SU-DHL-6 (cell line): ENCODE results near the gene CNTN1.
"Not testable (repeated sequence)": the region's sequence is repeated elsewhere in the genome, so short reads cannot be mapped to it uniquely, and the experiment has no call there.

ENCODE experiments used
- H2AFZ ChIP-seq: fragments of 200-600 bp; sonication (generic); 2 replicates; pipeline ENCODE4 v1.6.1; 2014; ENCODE audit warnings: low read depth, mild to moderate bottlenecking, moderate library complexity, mixed read lengths, antibody characterized with exemption, low read length; ENCODE audit not compliant: severe bottlenecking
- H3F3A ChIP-seq: fragments of 200-600 bp; shearing (Covaris generic); 2 replicates; pipeline ENCODE4 v1.6.0; 2016; ENCODE audit warnings: antibody characterized with exemption, mild to moderate bottlenecking; ENCODE audit not compliant: insufficient read depth
- H3K27ac ChIP-seq: fragments of 200-600 bp; sonication (generic); 2 replicates; pipeline ENCODE4 v1.5.1; 2016; ENCODE audit warnings: low read depth, mild to moderate bottlenecking, low read length, moderate library complexity, mixed read lengths
- H3K27me3 ChIP-seq: fragments of 200-600 bp; sonication (generic), shearing (Covaris generic); 2 replicates; pipeline ENCODE4 v1.6.0; 2014; ENCODE audit warnings: mild to moderate bottlenecking, low read length
- H3K36me3 ChIP-seq: fragments of 200-600 bp; sonication (generic); 2 replicates; pipeline ENCODE4 v1.6.1; 2014; ENCODE audit warnings: mild to moderate bottlenecking, low read length, mixed read lengths
- H3K4me2 ChIP-seq: fragments of 300-600, 200-600 bp; shearing (Covaris generic), sonication (generic); 2 replicates; pipeline ENCODE4 v1.6.0; 2014; ENCODE audit warnings: low read length, low read depth, mild to moderate bottlenecking; ENCODE audit not compliant: poor library complexity, severe bottlenecking
- H3K4me3 ChIP-seq: fragments of 200-600 bp; sonication (generic); 2 replicates; pipeline ENCODE4 v1.5.1; 2014; ENCODE audit warnings: antibody characterized with exemption, low read length, mild to moderate bottlenecking, mixed read lengths; ENCODE audit not compliant: insufficient read depth, poor library complexity, severe bottlenecking
- H3K79me2 ChIP-seq: fragments of 200-600 bp; sonication (generic); 2 replicates; pipeline ENCODE4 v1.6.1; 2014; ENCODE audit warnings: mild to moderate bottlenecking, low read length, moderate library complexity; ENCODE audit not compliant: insufficient read depth
- H3K9ac ChIP-seq: fragments of 200-600 bp; sonication (generic); 2 replicates; pipeline ENCODE4 v1.7.0; 2014; ENCODE audit warnings: mild to moderate bottlenecking, low read length
- H3K9me2 ChIP-seq: fragments of 200-600 bp; sonication (generic); replicated peaks from 2 replicates; pipeline ENCODE4 v1.6.1; 2014; ENCODE audit warnings: low read length; ENCODE audit not compliant: insufficient read depth
- H3K9me3 ChIP-seq: fragments of 200-600 bp; sonication (generic); 2 replicates; pipeline ENCODE4 v1.6.1; 2014; ENCODE audit warnings: low read length, mixed read lengths; ENCODE audit not compliant: insufficient read depth
- H4K20me1 ChIP-seq: fragments of 200-600 bp; sonication (generic); 2 replicates; pipeline ENCODE4 v1.6.1; 2014; ENCODE audit warnings: low read depth, mild to moderate bottlenecking, antibody characterized with exemption, low read length, moderate library complexity, mixed read lengths
- CTCF ChIP-seq: fragments of 200-600 bp; sonication (generic); IDR thresholded peaks from one replicate; pipeline ENCODE4 v1.5.1; 2017; ENCODE audit warnings: antibody characterized with exemption, mild to moderate bottlenecking, low read length, moderate library complexity; ENCODE audit not compliant: insufficient read depth, poor library complexity, severe bottlenecking
- EZH2phosphoT487 ChIP-seq: fragments of 200-600 bp; sonication (generic), shearing (Covaris generic); conservative IDR thresholded peaks from 2 replicates; pipeline ENCODE4 v1.6.1; 2018; ENCODE audit warnings: mild to moderate bottlenecking, antibody characterized with exemption, low read length, moderate library complexity, mixed read lengths

CNTN1 gene

GRCh38 chr12:41074473-41074769 is 382.2 kb downstream of the CNTN1 start:
- no peaks in the 10 kb centered on the region for H3K79me2 ChIP-seq
- no peak overlapping the region for H3K4me2 ChIP-seq
- no peaks in the 10 kb centered on the region for H4K20me1 ChIP-seq
- H3K27ac ChIP-seq = no peak overlapping the region
- no peaks in the 10 kb centered on the region for H3K27me3 ChIP-seq
- H2AFZ ChIP-seq = no peak overlapping the region
- H3K9ac ChIP-seq = no peak overlapping the region
- H3F3A ChIP-seq = no peaks in the 10 kb centered on the region
- no peaks in the 10 kb centered on the region for H3K9me3 ChIP-seq
- no peak overlapping the region for H3K4me3 ChIP-seq
- H3K36me3 ChIP-seq = no peaks in the 10 kb centered on the region
- TF ChIP-seq CTCF (no peak), EZH2phosphoT487 (no peak)
- no peaks in the 10 kb centered on the region for H3K9me2 ChIP-seq

GRCh38 chr12:41076114-41076513 is 383.9 kb downstream of the CNTN1 start:
- H3K27me3 ChIP-seq = no peaks in the 10 kb centered on the region
- H3K9me3 ChIP-seq = no peaks in the 10 kb centered on the region
- H2AFZ ChIP-seq = no peak overlapping the region
- no peaks in the 10 kb centered on the region for H3F3A ChIP-seq
- TF ChIP-seq CTCF (no peak), EZH2phosphoT487 (no peak)
- no peaks in the 10 kb centered on the region for H3K79me2 ChIP-seq
- no peak overlapping the region for H3K9ac ChIP-seq
- H3K36me3 ChIP-seq = no peaks in the 10 kb centered on the region
- H4K20me1 ChIP-seq = no peaks in the 10 kb centered on the region
- H3K4me3 ChIP-seq = no peak overlapping the region
- no peak overlapping the region for H3K4me2 ChIP-seq
- H3K27ac ChIP-seq = no peak overlapping the region
- H3K9me2 ChIP-seq = no peaks in the 10 kb centered on the region

DNA sequence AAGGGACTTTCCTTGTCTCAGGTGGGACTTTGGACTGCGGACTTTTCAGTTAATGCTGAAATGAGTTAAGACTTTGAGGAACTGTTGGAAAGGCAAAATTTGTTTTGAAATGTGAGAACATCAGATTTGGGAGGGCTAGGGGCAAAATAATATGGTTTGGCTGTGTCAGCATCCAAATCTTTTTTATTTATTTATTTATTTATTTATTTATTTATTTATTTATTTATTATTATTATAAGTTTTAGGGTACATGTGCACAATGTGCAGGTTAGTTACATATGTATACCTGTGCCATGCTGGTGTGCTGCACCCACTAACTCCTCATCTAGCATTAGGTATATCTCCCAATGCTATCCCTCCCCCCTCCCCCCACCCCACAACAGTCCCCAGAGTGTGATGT is 389.0 kb downstream of the CNTN1 start:
- not testable (repeated sequence) for H2AFZ ChIP-seq, H3F3A ChIP-seq, H3K9ac ChIP-seq, H3K4me2 ChIP-seq, H3K27me3 ChIP-seq, H3K9me2 ChIP-seq, H3K79me2 ChIP-seq, H3K36me3 ChIP-seq, H3K9me3 ChIP-seq, H3K27ac ChIP-seq, H3K4me3 ChIP-seq, H4K20me1 ChIP-seq

DNA sequence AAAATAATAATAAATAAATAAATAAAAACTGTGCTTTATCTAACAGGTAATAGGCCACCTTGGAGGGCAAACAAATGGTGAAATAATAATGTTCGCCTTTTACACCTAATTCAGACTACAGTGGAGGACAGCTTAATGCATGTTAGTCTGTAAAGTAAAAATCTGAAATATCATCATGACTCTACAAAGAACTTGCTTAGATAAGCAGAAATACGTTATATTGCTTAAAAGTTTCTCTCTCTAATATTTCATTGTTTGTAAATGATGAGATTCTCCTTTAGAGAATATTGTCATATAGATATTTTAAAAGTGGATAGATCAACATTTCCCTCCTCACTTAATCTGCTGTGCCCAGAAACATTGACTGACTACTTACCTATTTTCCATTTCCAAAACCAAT is 397.2 kb downstream of the CNTN1 start:
- Histone ChIP-seq H3K27ac (no peak overlapping the region), H3K4me2 (no peak overlapping the region), H3K27me3 (no peaks in the 10 kb centered on the region), H3K9ac (no peak overlapping the region), H3K79me2 (no peaks in the 10 kb centered on the region), H3K4me3 (no peak overlapping the region), H3K9me3 (no peaks in the 10 kb centered on the region), H2AFZ (no peak overlapping the region), H3K36me3 (no peaks in the 10 kb centered on the region), H3F3A (no peaks in the 10 kb centered on the region), H4K20me1 (no peaks in the 10 kb centered on the region), H3K9me2 (no peaks in the 10 kb centered on the region)
- TF ChIP-seq CTCF = no peak
- TF ChIP-seq EZH2phosphoT487 = no peak
